Upper lobe of left lung (tissue), 6 donors: Measurements from ENCODE around the gene SLC25A46. TPM values are rescaled to one million over a fixed set of nuclear protein-coding genes. Genes with fewer than 3 reads are reported as not detected.

Source experiments
- ATAC-seq, 2 donors: fragments of 200-7000 bp; cut with Tn5 transposase; one replicate each; pipeline ENCODE4 v1.9.1; 2022; ENCODE audit warnings: mild to moderate bottlenecking in 2 of 2, moderate library complexity in 2 of 2; ENCODE audit not compliant: low FRiP score in 2 of 2
- DNase-seq, 2 donors: peaks; one replicate each; pipeline ENCODE4 v3.0.0-alpha.2; 2019 to 2020
- H3K27ac ChIP-seq, 4 donors: fragments of 200-600 bp; sonication (generic); one replicate each; pipeline ENCODE4 v1.5.1; 2016 to 2019
- H3K27me3 ChIP-seq, 4 donors: fragments of 200-600 bp; sonication (generic); one replicate each; pipeline ENCODE4 v1.5.1; 2017 to 2019
- H3K36me3 ChIP-seq, 4 donors: fragments of 200-600 bp; sonication (generic); one replicate each; pipeline ENCODE4 v1.5.1; 2016 to 2019
- H3K4me1 ChIP-seq, 4 donors: fragments of 200-600 bp; sonication (generic); one replicate each; pipeline ENCODE4 v1.5.1; 2018 to 2019
- H3K4me3 ChIP-seq, 4 donors: fragments of 200-600 bp; sonication (generic); one replicate each; pipeline ENCODE4 v1.5.1; 2017 to 2019; ENCODE audit warnings: mild to moderate bottlenecking in 2 of 4, moderate library complexity in 1 of 4
- H3K9me3 ChIP-seq, 4 donors: fragments of 200-600 bp; sonication (generic); one replicate each; pipeline ENCODE4 v1.5.1; 2018 to 2019
- EP300 ChIP-seq, 4 donors: sonication (generic); formaldehyde crosslinking; IDR thresholded peaks; one replicate each; pipeline ENCODE4 v1.5.1; 2017; ENCODE audit warnings: antibody characterized with exemption in 4 of 4, control low read depth in 2 of 4
- POLR2A ChIP-seq, 4 donors: fragments of 450-650 bp; IDR thresholded peaks; one replicate each; pipeline ENCODE4 v1.5.1; 2016 to 2017; ENCODE audit warnings: antibody characterized with exemption in 4 of 4, mild to moderate bottlenecking in 2 of 4
- POLR2AphosphoS5 ChIP-seq, 2 donors: sonication (generic); formaldehyde crosslinking; IDR thresholded peaks; one replicate each; pipeline ENCODE4 v1.5.1; 2017; ENCODE audit warnings: antibody characterized with exemption in 2 of 2
- WGBS, 2 donors: methylation state at CpG; one replicate each; pipeline ENCODE4 v1.1.5; 2017 to 2018; 5-methylcytosine and 5-hydroxymethylcytosine counted together
- total RNA-seq, 6 donors: library from RNA; depleted of rRNA in 4 of 6; stranded (reverse); fragments of >200 nt in 4 of 6; gene quantifications; one replicate each; pipeline versions ENCODE4 v1.1.0 to v1.2.1, GENCODE V29; 2016 to 2021
- TF ChIP-seq, protein P1 (sequence below), 6 experiments: fragments of 450-650 bp in 4 of 6; fragments of 200-600 bp in 2 of 6; sonication (generic) in 2 of 6; IDR thresholded peaks; one replicate each; pipeline ENCODE4 v1.5.1; 2016 to 2019; ENCODE audit warnings: antibody characterized with exemption in 6 of 6
- donor health status: DM: no; HTN: no; CAD: no; lungs with moderate emphysema.
- donor health status: DM: no; HTN: yes; CAD: no; lungs with severe emphysema.

Gene SLC25A46
- total RNA-seq, 6 donors from 2014 or later: 18.0 to 51.8 (median 43.4) TPM

DNA sequence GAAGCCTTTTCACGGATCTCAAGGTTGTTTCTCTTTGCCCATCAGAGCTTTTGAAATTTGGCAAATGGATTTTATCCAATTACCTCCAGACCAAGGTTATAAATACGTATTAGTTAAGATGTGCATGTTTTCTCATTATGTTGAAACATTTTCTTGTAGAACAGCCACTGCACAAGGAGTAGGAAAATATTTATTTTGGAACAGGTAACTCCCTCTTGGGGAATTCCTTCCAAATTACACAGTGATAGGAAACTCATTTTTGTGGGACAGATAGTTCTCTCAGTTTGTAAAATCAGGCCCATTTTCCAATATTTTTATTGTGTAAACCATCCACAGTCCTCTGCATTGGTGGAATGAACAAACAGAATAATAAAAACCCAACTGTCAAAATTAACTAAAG lies 35.3 kb upstream of the SLC25A46 start:
- Histone ChIP-seq H3K9me3 (no peaks in the 10 kb centered on the region), H3K36me3 (no peaks in the 10 kb centered on the region), H3K27me3 (no peaks in the 10 kb centered on the region), H3K27ac (no peak overlapping the region), H3K4me3 (no peak overlapping the region), H3K4me1 (peaks cover 0 to 7% (median 0%) of the 10 kb centered on the region in 4 donors)
- ATAC-seq: no peak
- 48 to 65% methylated on average over 2 of the region's 2 CpGs for WGBS, 2 donors
- no peak for DNase-seq
- TF ChIP-seq, protein P1, sequence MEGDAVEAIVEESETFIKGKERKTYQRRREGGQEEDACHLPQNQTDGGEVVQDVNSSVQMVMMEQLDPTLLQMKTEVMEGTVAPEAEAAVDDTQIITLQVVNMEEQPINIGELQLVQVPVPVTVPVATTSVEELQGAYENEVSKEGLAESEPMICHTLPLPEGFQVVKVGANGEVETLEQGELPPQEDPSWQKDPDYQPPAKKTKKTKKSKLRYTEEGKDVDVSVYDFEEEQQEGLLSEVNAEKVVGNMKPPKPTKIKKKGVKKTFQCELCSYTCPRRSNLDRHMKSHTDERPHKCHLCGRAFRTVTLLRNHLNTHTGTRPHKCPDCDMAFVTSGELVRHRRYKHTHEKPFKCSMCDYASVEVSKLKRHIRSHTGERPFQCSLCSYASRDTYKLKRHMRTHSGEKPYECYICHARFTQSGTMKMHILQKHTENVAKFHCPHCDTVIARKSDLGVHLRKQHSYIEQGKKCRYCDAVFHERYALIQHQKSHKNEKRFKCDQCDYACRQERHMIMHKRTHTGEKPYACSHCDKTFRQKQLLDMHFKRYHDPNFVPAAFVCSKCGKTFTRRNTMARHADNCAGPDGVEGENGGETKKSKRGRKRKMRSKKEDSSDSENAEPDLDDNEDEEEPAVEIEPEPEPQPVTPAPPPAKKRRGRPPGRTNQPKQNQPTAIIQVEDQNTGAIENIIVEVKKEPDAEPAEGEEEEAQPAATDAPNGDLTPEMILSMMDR (IDR thresholded peaks at IDR 0.05): no peak

DNA sequence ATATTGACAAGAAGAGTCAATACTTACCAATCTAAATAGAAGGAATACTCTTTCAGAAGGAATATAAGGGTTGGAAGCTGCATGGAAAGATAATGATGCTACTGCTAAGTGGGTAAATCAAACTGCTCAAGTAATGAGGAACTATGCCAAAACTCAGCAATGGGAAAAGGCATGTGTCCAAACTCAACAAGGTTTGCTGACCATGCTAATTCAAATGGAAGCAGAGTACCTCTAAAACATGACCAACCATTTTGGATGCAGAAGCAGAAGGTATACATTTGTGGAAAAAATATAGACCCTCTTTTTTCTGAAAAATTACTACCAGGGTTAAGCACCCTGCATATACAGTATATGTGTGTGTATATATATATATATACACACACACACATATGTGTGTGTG lies 33.5 kb upstream of the SLC25A46 start:
- DNase-seq (no peak), ATAC-seq (no peak)
- Histone ChIP-seq H3K4me3 (no peak overlapping the region), H3K27me3 (no peaks in the 10 kb centered on the region), H3K36me3 (no peaks in the 10 kb centered on the region), H3K27ac (no peak overlapping the region), H3K4me1 (peaks cover 0 to 7% (median 0%) of the 10 kb centered on the region in 4 donors), H3K9me3 (no peaks in the 10 kb centered on the region)
- TF ChIP-seq, protein P1 (IDR thresholded peaks at IDR 0.05): no peak
- TF ChIP-seq POLR2A (IDR thresholded peaks at IDR 0.05) (no peak), EP300 (IDR thresholded peaks at IDR 0.05) (no peak), POLR2AphosphoS5 (IDR thresholded peaks at IDR 0.05) (no peak)

DNA sequence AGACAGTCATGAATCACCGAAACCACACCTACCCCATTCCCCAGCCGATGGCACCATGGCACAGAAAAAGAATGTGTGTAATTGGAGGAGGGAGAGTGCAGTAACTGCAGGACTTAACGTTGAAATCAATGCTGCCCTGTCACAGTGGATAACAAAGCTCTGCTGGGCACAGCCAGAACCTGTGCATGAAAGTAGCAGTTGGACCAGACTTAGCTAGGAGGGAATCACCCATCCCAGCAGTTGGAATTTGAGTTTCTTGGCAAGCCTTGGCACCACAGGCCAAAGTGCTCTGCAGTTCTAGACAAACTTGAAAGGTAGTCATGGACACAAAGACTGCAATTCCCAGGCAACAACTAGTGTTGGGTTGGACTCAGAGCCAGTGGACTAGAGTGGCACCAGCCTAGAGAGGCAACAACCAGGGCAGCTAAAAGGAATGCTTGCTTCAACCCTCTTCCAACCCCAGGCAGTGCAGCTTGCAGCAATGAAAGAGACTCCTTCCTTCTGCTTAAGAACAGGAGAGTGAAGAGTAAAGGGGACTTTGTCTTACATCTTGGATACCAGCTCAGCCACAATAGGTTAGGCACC lies 31.5 kb upstream of the SLC25A46 start:
- DNase-seq (no peak), ATAC-seq (no peak)
- Histone ChIP-seq H3K36me3 (no peaks in the 10 kb centered on the region), H3K27me3 (no peaks in the 10 kb centered on the region), H3K4me3 (no peak overlapping the region), H3K27ac (no peak overlapping the region), H3K4me1 (peaks cover 0 to 6% (median 0%) of the 10 kb centered on the region in 4 donors), H3K9me3 (no peaks in the 10 kb centered on the region)
- TF ChIP-seq, protein P1 (IDR thresholded peaks at IDR 0.05): no peak
- no peak for TF ChIP-seq POLR2AphosphoS5 (IDR thresholded peaks at IDR 0.05)
- TF ChIP-seq EP300 (IDR thresholded peaks at IDR 0.05): no peak
- TF ChIP-seq POLR2A (IDR thresholded peaks at IDR 0.05): no peak
- 69 to 70% methylated on average over 3 of the region's 3 CpGs for WGBS, 2 donors

DNA sequence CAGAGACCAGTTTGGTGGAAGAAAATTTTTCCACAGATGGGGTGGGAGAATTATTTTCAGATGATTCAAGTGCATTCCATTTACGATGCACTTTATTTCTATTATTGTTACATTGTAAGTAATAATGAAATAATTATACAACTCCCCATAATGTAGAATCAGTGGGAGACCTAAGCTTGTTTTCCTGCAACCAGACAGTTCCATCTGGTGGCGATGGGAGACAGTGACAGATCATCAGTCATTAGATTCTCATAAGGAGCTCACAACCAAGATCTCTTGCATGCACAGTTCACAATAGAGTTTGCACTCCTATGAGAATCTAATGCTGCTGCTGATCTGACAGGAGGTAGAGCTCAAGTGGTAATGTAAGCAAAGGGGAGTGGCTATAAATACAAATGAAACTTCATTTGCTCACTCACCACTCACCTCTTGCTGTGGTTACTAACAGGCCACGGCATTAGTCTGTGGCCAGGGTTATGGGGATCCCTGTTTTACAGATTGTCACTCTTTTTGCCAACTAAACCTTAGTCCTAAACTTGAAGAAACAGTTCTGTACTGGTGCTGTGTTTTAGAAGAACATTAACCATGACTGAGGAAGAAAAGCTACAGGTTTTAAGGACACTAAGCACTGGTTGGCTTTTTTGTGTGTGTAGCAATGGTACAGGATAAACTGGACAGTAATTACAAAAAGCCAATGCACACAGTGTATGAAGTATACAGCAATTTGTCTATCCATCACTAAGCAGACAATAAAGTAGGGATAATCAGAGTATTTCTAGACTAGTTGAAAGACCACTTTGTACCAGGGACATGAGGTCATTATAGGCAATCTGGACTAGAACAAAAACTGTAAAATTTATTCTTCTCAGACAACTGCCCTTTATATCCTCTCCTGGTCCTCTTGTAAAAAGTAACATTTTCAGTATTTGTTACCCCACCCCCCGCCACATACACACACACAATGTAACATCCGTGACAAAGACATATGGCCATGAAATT lies 22.3 kb upstream of the SLC25A46 start:
- Histone ChIP-seq H3K4me1 (no peaks in the 10 kb centered on the region), H3K36me3 (no peaks in the 10 kb centered on the region), H3K9me3 (no peaks in the 10 kb centered on the region), H3K4me3 (no peak overlapping the region), H3K27ac (no peak overlapping the region), H3K27me3 (no peaks in the 10 kb centered on the region)
- DNase-seq (no peak), ATAC-seq (no peak)
- 82 to 90% methylated on average over 5 of the region's 5 CpGs for WGBS, 2 donors
- no peak for TF ChIP-seq POLR2A (IDR thresholded peaks at IDR 0.05)
- no peak for TF ChIP-seq EP300 (IDR thresholded peaks at IDR 0.05)
- TF ChIP-seq POLR2AphosphoS5 (IDR thresholded peaks at IDR 0.05): no peak
- TF ChIP-seq, protein P1 (IDR thresholded peaks at IDR 0.05): no peak
